Lung (tissue), 12 donors: ENCODE measurements around the gene C6orf163. TPM values are rescaled to one million over a fixed set of nuclear protein-coding genes. Genes with fewer than 3 reads are reported as not detected.

Experiments used
- ATAC-seq: fragments of 200-7000 bp; cut with Tn5 transposase; one replicate; pipeline ENCODE4 v1.9.1; 2020; ENCODE audit warnings: moderate number of reproducible peaks; ENCODE audit not compliant: insufficient read depth, low FRiP score
- DNase-seq, 3 donors: peaks; one replicate each; pipeline ENCODE4 v3.0.0-alpha.2; 2013 to 2017
- H3K27ac ChIP-seq, 2 donors: one replicate each; pipeline ENCODE4 v1.5.1; 2013; ENCODE audit warnings: mild to moderate bottlenecking in 2 of 2, moderate library complexity in 2 of 2, control low read depth in 1 of 2, inconsistent platforms in 1 of 2, low read depth in 1 of 2, low read length in 1 of 2
- H3K27me3 ChIP-seq, 3 donors: one replicate each; pipeline ENCODE4 v1.5.1; 2013; ENCODE audit warnings: low read length in 2 of 3; ENCODE audit not compliant: control insufficient read depth in 3 of 3, insufficient read depth in 3 of 3
- H3K36me3 ChIP-seq, 4 donors: one replicate each; pipeline ENCODE4 v1.5.1; 2013; ENCODE audit warnings: low read length in 4 of 4, mild to moderate bottlenecking in 1 of 4, moderate library complexity in 1 of 4; ENCODE audit not compliant: control insufficient read depth in 4 of 4, insufficient read depth in 4 of 4
- H3K4me1 ChIP-seq, 5 donors: one replicate each; pipeline ENCODE4 v1.5.1; 2013; ENCODE audit warnings: low read length in 5 of 5, mild to moderate bottlenecking in 2 of 5, moderate library complexity in 1 of 5; ENCODE audit not compliant: control insufficient read depth in 5 of 5, insufficient read depth in 5 of 5
- H3K4me3 ChIP-seq: one replicate; pipeline ENCODE4 v1.5.1; 2013; ENCODE audit warnings: mild to moderate bottlenecking, control low read depth, moderate library complexity
- H3K9ac ChIP-seq, 2 donors: one replicate each; pipeline ENCODE4 v1.5.1; 2013; ENCODE audit warnings: low read length in 2 of 2, control low read depth in 1 of 2; ENCODE audit not compliant: insufficient read depth in 1 of 2
- H3K9me3 ChIP-seq, 4 donors: one replicate each; pipeline ENCODE4 v1.5.1; 2013; ENCODE audit warnings: low read length in 3 of 4, mild to moderate bottlenecking in 1 of 4, moderate library complexity in 1 of 4; ENCODE audit not compliant: control insufficient read depth in 4 of 4, insufficient read depth in 3 of 4
- CTCF ChIP-seq: IDR thresholded peaks from 2 replicates; pipeline ENCODE4 v1.5.1; 2012; ENCODE audit warnings: mild to moderate bottlenecking; ENCODE audit errors: control extremely low read depth, extremely low read depth
- WGBS, 2 donors: extraction: QIAGEN DNeasy Blood & Tissue Kit; methylation state at CpG; one replicate each; pipeline ENCODE4 v1.1.7; 2013; 5-methylcytosine and 5-hydroxymethylcytosine counted together
- polyA plus RNA-seq, 2 donors: library from polyadenylated mRNA; stranded (reverse); fragments of 200-250 nt; gene quantifications; one replicate each; pipeline ENCODE4 v1.2.1, GENCODE V29; 2013
- total RNA-seq, 2 donors: library from RNA; depleted of rRNA in 1 of 2; stranded (reverse); fragments of >200 nt in 1 of 2; gene quantifications; one replicate each; pipeline ENCODE4 v1.2.1, GENCODE V29; 2014 to 2021
- donor health status: control.
- donor health status: control.
- donor health status: Bipolar disorder and iron deficiency.
- donor health status: healthy.
- donor health status: DM: yes; HTN: yes; CAD: no.

Gene C6orf163
- total and polyA plus RNA-seq, 4 donors = 0.21 to 11.5 (median 1.6) TPM

- no peak for ATAC-seq
These were observed 5.3 kb downstream of the C6orf163 start for GRCh38 chr6:87349896-87350295.

DNA sequence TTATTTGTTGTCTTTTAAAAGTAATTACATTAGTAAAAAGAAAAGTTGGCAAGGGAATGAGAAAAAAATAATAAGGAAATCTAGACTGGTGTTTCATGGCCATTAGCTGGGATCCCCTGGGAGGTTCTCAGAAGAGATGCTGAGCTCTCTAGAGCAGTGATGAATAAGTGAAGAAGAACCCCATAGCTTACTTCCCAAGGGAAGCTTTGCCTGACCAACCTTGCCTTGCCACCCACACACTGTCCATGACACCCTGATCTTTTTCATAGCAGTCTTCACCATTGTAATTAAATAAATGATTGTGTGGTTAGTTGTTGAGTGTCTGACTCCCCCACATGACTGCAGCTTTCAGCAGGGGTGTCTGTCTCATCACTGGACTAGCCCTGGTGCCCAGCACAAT, 5.9 kb downstream of the C6orf163 start:
- no peaks in the 10 kb centered on the region for H3K4me1 ChIP-seq
- H3K9ac ChIP-seq = no peak overlapping the region
- H3K27ac ChIP-seq = no peak overlapping the region
- ATAC-seq (no peak), DNase-seq (no peak)
- no peaks in the 10 kb centered on the region for H3K9me3 ChIP-seq
- no peak overlapping the region for H3K4me3 ChIP-seq
- H3K27me3 ChIP-seq = no peaks in the 10 kb centered on the region
- no peak for TF ChIP-seq CTCF
- no peaks in the 10 kb centered on the region for H3K36me3 ChIP-seq

More at GRCh38 chr6:87349896-87350295, 5.3 kb downstream of the C6orf163 start:
- H3K9me3 ChIP-seq = no peaks in the 10 kb centered on the region
- no peaks in the 10 kb centered on the region for H3K36me3 ChIP-seq
- TF ChIP-seq CTCF = no peak
- no peak for DNase-seq
- H3K9ac ChIP-seq = no peak overlapping the region
- H3K27ac ChIP-seq = no peak overlapping the region
- WGBS, 2 donors = 96 to 97% methylated on average over 2 of the region's 2 CpGs
- no peak overlapping the region for H3K4me3 ChIP-seq
- no peaks in the 10 kb centered on the region for H3K4me1 ChIP-seq
- no peaks in the 10 kb centered on the region for H3K27me3 ChIP-seq

DNA sequence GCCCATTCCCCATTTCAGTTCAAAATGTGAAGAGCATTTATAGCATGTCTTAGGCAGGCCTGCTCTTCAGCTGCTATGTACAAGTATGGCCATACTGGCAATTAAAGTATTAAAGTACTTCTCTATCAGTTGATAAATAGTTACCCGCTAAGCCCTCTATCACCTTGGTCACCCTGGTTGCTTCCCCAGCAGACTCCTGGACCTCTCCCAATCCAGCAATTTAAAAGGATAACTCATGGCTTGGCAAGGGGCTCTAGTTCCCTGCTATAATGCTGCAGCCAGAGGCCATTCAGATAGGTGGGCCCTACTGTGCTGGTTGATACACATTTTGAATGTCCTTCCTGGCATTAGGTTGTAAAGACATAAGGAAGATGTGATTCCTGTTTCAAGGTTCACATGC, 7.0 kb downstream of the C6orf163 start:
- Histone ChIP-seq H3K27me3 (no peaks in the 10 kb centered on the region), H3K4me3 (no peak overlapping the region), H3K4me1 (no peaks in the 10 kb centered on the region), H3K36me3 (peaks cover 0 to 3% (median 0%) of the 10 kb centered on the region in 4 donors), H3K9ac (no peak overlapping the region), H3K9me3 (no peaks in the 10 kb centered on the region), H3K27ac (no peak overlapping the region)
- no peak for ATAC-seq
- DNase-seq = no peak
- no peak for TF ChIP-seq CTCF
- WGBS, 2 donors = 88 to 96% methylated on average over 1 of the region's 1 CpG

GRCh38 chr6:87356181-87356580, 11.6 kb downstream of the C6orf163 start:
- H3K4me1 ChIP-seq = no peaks in the 10 kb centered on the region
- no peak overlapping the region for H3K27ac ChIP-seq
- WGBS, 2 donors = 97 to 98% methylated on average over 4 of the region's 4 CpGs
- H3K27me3 ChIP-seq = no peaks in the 10 kb centered on the region
- no peak for TF ChIP-seq CTCF
- H3K9me3 ChIP-seq = no peaks in the 10 kb centered on the region
- H3K9ac ChIP-seq = no peak overlapping the region
- no peak overlapping the region for H3K4me3 ChIP-seq
- ATAC-seq = no peak
- DNase-seq = no peak
- peaks cover 0 to 9% (median 2%) of the 10 kb centered on the region in 4 donors for H3K36me3 ChIP-seq
